Activated naive CD4-positive, alpha-beta T cell treated with anti-CD3 and anti-CD28 coated beads, Interleukin-2, amount 50 U/mL, for 72 hours (primary cell): Measurements from ENCODE around the gene MAGI2. TPM values are rescaled to one million over a fixed set of nuclear protein-coding genes. Genes with fewer than 3 reads are reported as not detected.
"Not testable (repeated sequence)": the region's sequence is repeated elsewhere in the genome, so short reads cannot be mapped to it uniquely, and the experiment has no call there.

Experiments
- ATAC-seq, 2 donors: fragments of 150-1000 bp; cut with Tn5 transposase; 2 replicates each; pipeline ENCODE4 v1.10.0; 2021; ENCODE audit warnings: mild to moderate bottlenecking in 2 of 2, moderate library complexity in 2 of 2
- DNase-seq, 2 donors: peaks; one replicate each; pipeline ENCODE4 v3.0.0; 2021 to 2022; ENCODE audit warnings: low spot score in 2 of 2
- H3K27ac Mint-ChIP-seq, 2 donors: one replicate each; pipeline ENCODE4 v1.8.0; 2022; ENCODE audit warnings: mild to moderate bottlenecking in 2 of 2, mixed read lengths in 2 of 2
- H3K36me3 Mint-ChIP-seq, 2 donors: one replicate each; pipeline ENCODE4 v1.8.0; 2022; ENCODE audit warnings: mixed read lengths in 2 of 2
- H3K9me3 Mint-ChIP-seq, 2 donors: one replicate each; pipeline ENCODE4 v1.8.0; 2022; ENCODE audit warnings: mixed read lengths in 2 of 2
- total RNA-seq, 2 donors: library from RNA; stranded (reverse); gene quantifications; one replicate each; pipeline ENCODE4 v1.2.3, GENCODE V29; 2022

MAGI2 gene
- total RNA-seq, 2 donors from 2014 or later: 0.16 TPM; not detected in 1

DNA sequence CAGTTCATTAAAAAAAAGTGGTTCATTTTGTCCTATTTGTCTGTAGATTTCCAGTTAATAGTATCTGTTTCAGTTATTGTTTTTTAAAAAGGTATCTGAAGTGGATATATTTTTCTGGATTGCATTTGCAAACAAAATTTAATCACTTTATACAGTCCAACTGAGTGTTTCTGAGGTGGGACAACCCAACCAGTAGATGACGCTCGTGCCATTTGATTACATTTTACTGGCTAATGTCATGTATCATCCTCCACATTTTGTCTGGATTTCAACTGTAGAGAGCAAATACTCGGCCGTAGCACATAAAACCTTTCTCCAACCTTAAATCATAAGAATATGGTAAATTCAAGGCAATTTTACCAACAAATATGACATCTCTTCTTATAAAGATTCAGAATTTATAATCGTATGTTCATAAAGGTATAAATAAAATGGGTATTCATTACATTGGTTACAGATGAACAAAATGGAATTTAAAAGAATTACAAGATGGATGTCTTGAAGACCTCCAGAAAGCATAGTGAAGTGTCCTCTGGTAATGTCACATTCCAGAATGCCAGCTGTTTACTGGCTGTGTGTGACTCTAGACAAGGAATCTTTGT, 865.9 kb downstream of the MAGI2 start:
- Mint-ChIP-seq H3K36me3 (no peaks in the 10 kb centered on the region), H3K27ac (no peak overlapping the region), H3K9me3 (peaks cover 2 to 9% of the 10 kb centered on the region in 2 donors)
- ATAC-seq (no peak), DNase-seq (no peak)

GRCh38 chr7:78585980-78586379, 867.5 kb downstream of the MAGI2 start:
- Mint-ChIP-seq H3K27ac (no peak overlapping the region), H3K36me3 (no peaks in the 10 kb centered on the region), H3K9me3 (peaks cover 0 to 6% of the 10 kb centered on the region in 2 donors)
- ATAC-seq (no peak), DNase-seq (no peak)

DNA sequence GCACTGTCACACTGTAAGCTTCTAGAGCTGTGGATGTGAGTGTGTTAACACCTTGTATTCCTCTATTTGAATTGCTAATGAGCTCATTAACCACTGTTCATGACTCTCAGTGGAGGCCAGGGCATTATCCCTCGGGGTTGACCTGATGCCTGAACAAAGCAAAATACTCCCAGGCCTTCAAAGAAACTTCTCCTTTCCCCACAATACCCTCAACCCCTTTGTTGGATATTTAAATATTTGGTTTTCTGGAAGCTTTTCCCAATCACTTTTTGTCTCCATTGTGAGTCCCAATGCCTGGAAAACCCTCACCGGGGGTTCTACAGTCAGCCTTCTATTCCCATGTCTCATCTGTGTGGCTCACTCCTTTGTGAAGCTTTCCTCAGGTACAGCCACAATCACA, 874.8 kb downstream of the MAGI2 start:
- Mint-ChIP-seq H3K9me3 (no peaks in the 10 kb centered on the region), H3K27ac (no peak overlapping the region), H3K36me3 (no peaks in the 10 kb centered on the region)
- ATAC-seq (no peak), DNase-seq (no peak)

DNA sequence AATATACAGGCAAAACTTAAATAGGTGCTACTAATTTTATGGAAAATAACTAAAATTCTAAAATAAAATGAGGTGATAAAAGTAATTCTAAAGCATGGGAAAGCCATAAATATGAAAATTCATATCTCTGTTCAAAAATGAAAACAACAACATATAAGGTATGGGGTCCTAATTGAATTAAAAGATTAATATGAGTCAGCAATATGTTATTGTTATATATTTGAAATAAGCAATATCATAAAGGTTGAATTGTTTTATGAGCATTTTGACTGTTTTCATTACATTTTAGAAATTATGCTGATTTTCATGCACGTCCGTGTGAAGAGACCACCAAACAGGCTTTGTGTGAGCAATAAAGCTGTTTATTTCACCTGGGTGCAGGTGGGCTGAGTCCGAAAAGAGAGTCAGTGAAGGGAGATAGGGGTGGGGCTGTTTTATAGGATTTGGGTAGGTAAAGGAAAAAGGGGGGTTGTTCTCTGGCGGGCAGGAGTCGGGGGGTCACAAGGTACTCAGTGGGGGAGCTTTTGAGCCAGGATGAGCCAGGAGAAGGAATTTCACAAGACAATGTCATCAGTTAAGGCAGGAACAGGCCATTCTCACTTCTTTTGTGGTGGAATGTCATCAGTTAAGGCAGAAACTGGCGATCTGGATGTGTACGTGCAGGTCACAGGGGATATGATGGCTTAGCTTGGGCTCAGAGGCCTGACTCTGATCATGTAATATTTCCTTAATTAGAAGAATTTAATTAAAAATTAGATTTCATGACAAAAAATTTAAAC, 876.1 kb downstream of the MAGI2 start:
- not testable (repeated sequence) for ATAC-seq, H3K9me3 Mint-ChIP-seq, H3K36me3 Mint-ChIP-seq, DNase-seq, H3K27ac Mint-ChIP-seq

- Mint-ChIP-seq H3K27ac (no peak overlapping the region), H3K9me3 (no peaks in the 10 kb centered on the region), H3K36me3 (no peaks in the 10 kb centered on the region)
- ATAC-seq: no peak
- no peak for DNase-seq
Observed at GRCh38 chr7:78576236-78576635, 877.2 kb downstream of the MAGI2 start.

DNA sequence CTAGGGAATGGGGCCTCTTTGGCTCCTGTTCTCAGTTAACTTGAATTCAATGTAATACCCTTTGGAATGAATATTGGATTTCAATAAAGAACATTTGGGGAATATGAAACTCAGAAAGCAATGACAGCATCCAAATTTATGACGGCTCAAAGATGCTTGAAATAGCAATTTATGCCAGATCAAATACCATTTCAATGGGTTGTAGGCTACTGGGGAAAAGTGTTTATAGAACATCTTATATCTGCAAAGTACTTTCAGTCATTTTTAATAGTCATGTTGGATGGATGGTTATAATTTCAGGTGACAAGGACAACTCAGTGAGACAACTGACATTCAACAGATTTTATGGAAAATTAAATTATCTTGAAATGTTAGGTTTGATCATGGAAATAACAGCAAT, 882.2 kb downstream of the MAGI2 start:
- H3K27ac Mint-ChIP-seq: no peak overlapping the region
- no peaks in the 10 kb centered on the region for H3K36me3 Mint-ChIP-seq
- H3K9me3 Mint-ChIP-seq: no peaks in the 10 kb centered on the region
- DNase-seq (no peak), ATAC-seq (no peak)

DNA sequence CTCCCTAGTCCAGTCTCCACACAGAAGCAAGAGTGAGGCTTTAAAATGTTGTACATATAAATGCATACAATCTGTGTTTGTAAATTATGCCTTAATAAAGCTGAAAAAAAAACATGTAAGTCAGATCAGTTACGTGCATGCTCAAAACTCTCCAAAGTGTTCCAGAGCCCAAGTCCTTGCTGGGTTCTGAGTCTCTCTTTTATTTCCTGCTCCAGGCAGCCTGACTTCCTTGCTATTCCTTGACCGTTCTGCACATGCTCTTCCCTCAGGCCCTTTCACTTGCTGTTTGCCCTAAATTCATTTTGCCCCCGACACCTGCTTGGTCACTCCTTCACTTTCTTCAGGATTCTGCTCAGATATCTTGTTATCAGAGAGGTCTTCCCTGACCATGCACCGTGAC, 884.8 kb downstream of the MAGI2 start:
- no peak for DNase-seq
- Mint-ChIP-seq H3K27ac (no peak overlapping the region), H3K36me3 (no peaks in the 10 kb centered on the region), H3K9me3 (no peaks in the 10 kb centered on the region)
- ATAC-seq: no peak

DNA sequence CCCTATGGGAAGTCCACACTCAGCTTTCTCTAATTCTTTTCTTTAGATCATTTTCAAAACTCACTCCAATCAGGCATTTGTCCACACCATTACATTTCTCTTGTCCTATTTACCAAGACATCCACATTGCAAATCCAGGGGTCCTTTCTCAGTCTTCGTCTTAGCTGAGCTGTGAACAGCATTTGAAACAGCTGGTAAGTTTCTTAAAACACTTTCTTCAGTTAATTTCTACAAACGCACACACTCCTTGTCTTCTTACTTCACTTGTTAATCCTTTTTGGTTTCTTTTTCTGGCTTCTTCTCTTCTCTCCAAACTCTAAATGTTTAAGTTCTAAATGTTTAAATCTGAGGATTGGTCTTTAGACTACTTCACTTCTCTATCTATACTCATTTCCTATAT, 885.6 kb downstream of the MAGI2 start:
- no peak for ATAC-seq
- H3K27ac Mint-ChIP-seq: no peak overlapping the region
- H3K9me3 Mint-ChIP-seq: no peaks in the 10 kb centered on the region
- no peak for DNase-seq
- H3K36me3 Mint-ChIP-seq: no peaks in the 10 kb centered on the region

DNA sequence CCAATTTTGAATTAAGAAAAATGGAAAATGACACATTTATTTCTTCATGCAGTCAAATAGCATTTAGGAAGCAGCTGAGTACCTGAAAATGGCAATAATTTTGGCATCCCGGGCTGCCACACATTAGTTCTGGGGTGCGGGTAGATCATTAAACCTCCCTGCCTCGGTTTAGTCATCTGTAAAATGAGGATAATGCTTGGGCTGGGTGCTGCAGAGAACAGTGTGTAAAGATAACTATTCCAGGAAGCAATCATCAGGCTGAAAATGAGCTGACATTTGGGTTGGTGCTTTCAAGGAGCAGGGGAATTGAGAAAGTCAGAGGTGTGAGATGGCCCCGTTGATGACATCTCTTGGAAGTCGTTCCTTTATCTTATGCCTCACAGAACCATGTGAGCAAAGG, 887.7 kb downstream of the MAGI2 start:
- DNase-seq (no peak), ATAC-seq (no peak)
- Mint-ChIP-seq H3K9me3 (peaks cover 3 to 11% of the 10 kb centered on the region in 2 donors), H3K36me3 (no peaks in the 10 kb centered on the region), H3K27ac (no peak overlapping the region)

- DNase-seq (no peak), ATAC-seq (no peak)
- H3K36me3 Mint-ChIP-seq: no peaks in the 10 kb centered on the region
- no peak overlapping the region for H3K27ac Mint-ChIP-seq
- H3K9me3 Mint-ChIP-seq: peaks cover 3 to 12% of the 10 kb centered on the region in 2 donors
Observed at GRCh38 chr7:78563191-78563590, 890.3 kb downstream of the MAGI2 start.

- ATAC-seq (no peak), DNase-seq (no peak)
- no peaks in the 10 kb centered on the region for H3K36me3 Mint-ChIP-seq
- no peak overlapping the region for H3K27ac Mint-ChIP-seq
- H3K9me3 Mint-ChIP-seq: peaks cover 3 to 12% of the 10 kb centered on the region in 2 donors
Observed at GRCh38 chr7:78562191-78562590, 891.3 kb downstream of the MAGI2 start.

DNA sequence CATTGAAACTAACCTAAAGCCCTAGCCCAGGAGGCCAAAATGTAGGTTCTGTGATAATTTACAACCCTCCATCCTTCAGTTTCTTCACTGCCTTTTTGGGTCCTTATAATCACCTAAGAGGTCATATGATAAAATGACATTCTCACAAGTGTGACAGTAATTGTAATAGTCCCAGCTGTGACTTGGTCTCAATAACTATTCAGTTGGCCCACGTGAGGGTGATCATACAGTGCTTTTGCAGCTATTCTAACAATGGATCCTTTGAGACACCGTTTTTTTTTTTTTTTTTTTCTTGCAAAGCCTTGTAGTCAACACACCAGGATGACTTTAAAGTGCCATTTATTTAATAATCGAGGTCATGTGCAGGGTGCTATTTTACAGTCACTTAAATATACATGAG, 894.9 kb downstream of the MAGI2 start:
- ATAC-seq (no peak), DNase-seq (no peak)
- H3K27ac Mint-ChIP-seq: no peak overlapping the region
- H3K36me3 Mint-ChIP-seq: no peaks in the 10 kb centered on the region
- H3K9me3 Mint-ChIP-seq: peaks cover 3 to 12% of the 10 kb centered on the region in 2 donors

- Mint-ChIP-seq H3K9me3 (peaks cover 4% of the 10 kb centered on the region in 2 donors), H3K36me3 (no peaks in the 10 kb centered on the region), H3K27ac (no peak overlapping the region)
- ATAC-seq (no peak), DNase-seq (no peak)
Observed at GRCh38 chr7:78543976-78544375, 909.5 kb downstream of the MAGI2 start.

DNA sequence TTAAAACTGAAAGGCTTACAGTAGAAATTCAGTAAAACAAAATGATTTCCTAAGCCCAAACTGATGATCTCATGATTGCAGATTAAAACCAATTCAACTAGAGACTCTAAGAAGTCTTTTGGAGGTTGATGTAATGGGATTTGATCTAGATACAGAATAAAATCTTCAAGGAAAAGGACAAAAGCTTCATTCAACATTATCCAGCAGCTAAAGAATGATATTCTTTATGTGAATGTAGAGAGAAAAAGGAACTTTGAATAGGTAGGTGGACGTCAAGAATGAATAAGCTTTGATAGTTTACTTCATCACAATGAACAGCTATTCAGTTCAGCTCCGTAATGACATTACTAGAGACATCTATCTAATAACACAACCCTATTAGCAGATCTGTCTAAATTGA, 910.5 kb downstream of the MAGI2 start:
- no peak for ATAC-seq
- H3K9me3 Mint-ChIP-seq: peaks cover 8% of the 10 kb centered on the region in 2 donors
- DNase-seq: no peak
- H3K27ac Mint-ChIP-seq: no peak overlapping the region
- H3K36me3 Mint-ChIP-seq: no peaks in the 10 kb centered on the region

GRCh38 chr7:78542541-78542940, 910.9 kb downstream of the MAGI2 start:
- DNase-seq: no peak
- no peak for ATAC-seq
- Mint-ChIP-seq H3K27ac (peak overlapping the region in 1 of 2 donors; percentile 14), H3K9me3 (peaks cover 12 to 13% of the 10 kb centered on the region in 2 donors), H3K36me3 (no peaks in the 10 kb centered on the region)

DNA sequence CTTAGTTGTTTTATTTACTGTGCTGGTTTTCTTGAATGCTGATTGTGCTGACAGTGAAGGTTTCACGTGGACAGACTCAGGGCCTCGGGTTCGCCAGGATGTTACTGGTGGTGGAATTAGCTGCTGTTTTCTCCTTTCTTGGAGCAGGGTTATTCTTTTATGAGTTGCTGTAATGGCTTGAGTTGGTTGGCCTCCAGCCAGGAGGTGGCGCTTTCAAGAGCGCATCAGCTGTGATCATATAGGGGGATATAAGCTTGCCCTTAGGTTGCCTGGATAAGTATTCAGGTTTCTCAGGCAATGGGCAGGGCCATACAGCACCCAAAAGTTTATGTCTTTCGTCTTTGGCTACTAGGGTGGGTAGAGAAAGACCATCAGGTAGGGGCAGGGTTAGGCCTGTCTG, 913.6 kb downstream of the MAGI2 start:
- DNase-seq: no peak
- no peak for ATAC-seq
- Mint-ChIP-seq H3K27ac (no peak overlapping the region), H3K36me3 (no peaks in the 10 kb centered on the region), H3K9me3 (peaks cover 13 to 17% of the 10 kb centered on the region in 2 donors)

DNA sequence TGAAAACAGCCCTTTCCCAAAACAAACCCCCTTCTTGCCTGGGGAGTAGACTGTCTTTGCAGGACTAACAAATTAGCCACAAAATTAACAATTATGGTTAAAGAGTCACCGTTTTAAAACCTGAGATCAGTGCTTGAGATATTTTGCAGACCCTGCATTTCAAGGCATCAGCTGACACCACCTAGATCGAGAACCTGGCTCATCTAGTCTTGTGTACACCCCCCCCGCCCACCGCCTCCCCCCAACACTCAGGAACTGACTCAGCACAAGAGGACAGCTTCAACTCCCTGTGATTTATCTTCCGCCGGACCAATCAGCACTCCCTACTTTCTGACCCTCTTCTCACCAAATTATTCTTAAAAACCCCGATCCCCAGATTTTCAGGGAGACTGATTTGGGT, 917.8 kb downstream of the MAGI2 start:
- H3K27ac Mint-ChIP-seq: no peak overlapping the region
- DNase-seq (no peak), ATAC-seq (no peak)
- H3K36me3 Mint-ChIP-seq: no peaks in the 10 kb centered on the region
- H3K9me3 Mint-ChIP-seq: peaks cover 9 to 25% of the 10 kb centered on the region in 2 donors

DNA sequence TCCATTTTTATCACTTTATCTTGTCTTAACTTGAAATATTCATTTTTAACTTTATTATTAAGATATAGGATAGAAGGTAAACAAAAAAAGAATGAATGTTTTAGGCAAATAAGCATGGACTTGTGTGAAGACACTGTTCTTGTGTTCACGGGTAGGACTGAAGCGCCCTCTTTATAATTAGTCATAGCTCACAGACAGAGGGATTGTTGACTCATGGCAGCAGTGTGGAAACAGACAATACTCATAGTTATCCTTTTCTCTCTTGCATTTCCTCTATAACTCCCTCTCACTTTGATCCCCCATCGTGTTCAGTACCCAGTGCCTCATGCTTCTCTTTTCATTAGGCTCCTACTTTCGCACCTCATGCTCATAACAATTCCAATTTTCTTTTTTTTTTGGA, 923.1 kb downstream of the MAGI2 start:
- Mint-ChIP-seq H3K27ac (no peak overlapping the region), H3K9me3 (peaks cover 0 to 8% of the 10 kb centered on the region in 2 donors), H3K36me3 (no peaks in the 10 kb centered on the region)
- DNase-seq (no peak), ATAC-seq (peak in 1 of 2 donors; percentile 48)
